DND-41 (cell line): ENCODE measurements around the gene NMRK1.

Experiments
- ATAC-seq: fragments of 200-7000 bp; cut with Tn5 transposase; 3 replicates; pipeline ENCODE4 v1.9.1; 2021; ENCODE audit warnings: low read depth; ENCODE audit not compliant: insufficient read depth
- DNase-seq: peaks from one replicate; pipeline ENCODE4 v3.0.0-alpha.2; 2020
- H2AFZ ChIP-seq: 2 replicates; pipeline ENCODE4 v1.6.0; 2012; ENCODE audit warnings: low read depth, low read length
- H3K27ac ChIP-seq: 2 replicates; pipeline ENCODE4 v1.5.1; 2012; ENCODE audit warnings: low read length, inconsistent platforms
- H3K27me3 ChIP-seq: fragments of 200-600 bp; sonication (generic); 2 replicates; pipeline ENCODE4 v1.6.0; 2012; ENCODE audit warnings: low read length, mild to moderate bottlenecking, inconsistent platforms; ENCODE audit not compliant: insufficient read depth, poor library complexity
- H3K36me3 ChIP-seq: 2 replicates; pipeline ENCODE4 v1.5.1; 2012; ENCODE audit warnings: low read length, inconsistent platforms; ENCODE audit not compliant: insufficient read depth
- H3K4me1 ChIP-seq: 2 replicates; pipeline ENCODE4 v1.5.1; 2012; ENCODE audit warnings: mild to moderate bottlenecking, low read length; ENCODE audit not compliant: insufficient read depth
- H3K4me2 ChIP-seq: 2 replicates; pipeline ENCODE4 v1.6.0; 2012; ENCODE audit warnings: mild to moderate bottlenecking, moderate library complexity, low read length, inconsistent platforms; ENCODE audit not compliant: insufficient read depth
- H3K4me3 ChIP-seq, 2 experiments: fragments of 200-600 bp in 1 of 2; shearing (Covaris generic) in 1 of 2; 2 replicates each; pipeline ENCODE4 v1.5.1; 2012 to 2016; ENCODE audit warnings: inconsistent platforms in 2 of 2, low read length in 2 of 2, mild to moderate bottlenecking in 2 of 2, low read depth in 1 of 2, moderate library complexity in 1 of 2
- H3K79me2 ChIP-seq: 2 replicates; pipeline ENCODE4 v1.6.0; 2012; ENCODE audit warnings: low read length, inconsistent platforms; ENCODE audit not compliant: insufficient read depth
- H3K9ac ChIP-seq: 2 replicates; pipeline ENCODE4 v1.6.0; 2012; ENCODE audit warnings: low read depth, mild to moderate bottlenecking, inconsistent platforms, low read length, moderate library complexity
- H3K9me3 ChIP-seq: 2 replicates; pipeline ENCODE4 v1.5.1; 2012; ENCODE audit warnings: low read length, moderate library complexity, mild to moderate bottlenecking, inconsistent platforms; ENCODE audit not compliant: insufficient read depth, severe bottlenecking
- H4K20me1 ChIP-seq: 2 replicates; pipeline ENCODE4 v1.6.0; 2012; ENCODE audit warnings: low read length; ENCODE audit not compliant: insufficient read depth
- CTCF ChIP-seq: IDR thresholded peaks from 2 replicates; pipeline ENCODE4 v1.5.1; 2012; ENCODE audit warnings: borderline replicate concordance, low read length, moderate library complexity, mild to moderate bottlenecking; ENCODE audit not compliant: poor library complexity, severe bottlenecking; ENCODE audit errors: extremely low read depth
- EZH2 ChIP-seq: IDR thresholded peaks from 3 replicates; pipeline ENCODE4 v1.6.1; 2012; ENCODE audit warnings: borderline replicate concordance, low read depth, mild to moderate bottlenecking, moderate library complexity, low read length, inconsistent platforms; ENCODE audit not compliant: severe bottlenecking

NMRK1 gene

GRCh38 chr9:75067894-75068293 lies 20.1 kb downstream of the NMRK1 start:
- H3K9me3 ChIP-seq: no peaks in the 10 kb centered on the region
- no peaks in the 10 kb centered on the region for H3K36me3 ChIP-seq
- H3K4me3 ChIP-seq: no peak overlapping the region
- TF ChIP-seq CTCF: no peak
- no peak for TF ChIP-seq EZH2
- H3K9ac ChIP-seq: no peak overlapping the region
- no peaks in the 10 kb centered on the region for H3K4me1 ChIP-seq
- H3K27me3 ChIP-seq: no peaks in the 10 kb centered on the region
- no peak overlapping the region for H2AFZ ChIP-seq
- ATAC-seq (no peak), DNase-seq (no peak)
- no peaks in the 10 kb centered on the region for H3K79me2 ChIP-seq
- H3K27ac ChIP-seq: no peak overlapping the region
- no peaks in the 10 kb centered on the region for H4K20me1 ChIP-seq
- H3K4me2 ChIP-seq: no peak overlapping the region

GRCh38 chr9:75065510-75065909 lies 22.4 kb downstream of the NMRK1 start:
- Histone ChIP-seq H2AFZ (no peak overlapping the region), H3K79me2 (no peaks in the 10 kb centered on the region), H3K4me1 (no peaks in the 10 kb centered on the region), H3K9ac (no peak overlapping the region), H3K27ac (no peak overlapping the region), H4K20me1 (no peaks in the 10 kb centered on the region), H3K36me3 (no peaks in the 10 kb centered on the region), H3K27me3 (no peaks in the 10 kb centered on the region), H3K4me2 (no peak overlapping the region), H3K4me3 (no peak overlapping the region), H3K9me3 (no peaks in the 10 kb centered on the region)
- TF ChIP-seq EZH2 (no peak), CTCF (no peak)
- ATAC-seq (no peak), DNase-seq (no peak)

- H3K4me3 ChIP-seq: no peak overlapping the region
- no peaks in the 10 kb centered on the region for H4K20me1 ChIP-seq
- TF ChIP-seq EZH2 (no peak), CTCF (no peak)
- DNase-seq (no peak), ATAC-seq (no peak)
- H3K9ac ChIP-seq: no peak overlapping the region
- H3K4me2 ChIP-seq: no peak overlapping the region
- H3K27me3 ChIP-seq: no peaks in the 10 kb centered on the region
- no peak overlapping the region for H3K27ac ChIP-seq
- no peaks in the 10 kb centered on the region for H3K79me2 ChIP-seq
- no peaks in the 10 kb centered on the region for H3K4me1 ChIP-seq
- no peaks in the 10 kb centered on the region for H3K36me3 ChIP-seq
- no peak overlapping the region for H2AFZ ChIP-seq
- no peaks in the 10 kb centered on the region for H3K9me3 ChIP-seq
Observed at GRCh38 chr9:75064307-75065025, 23.5 kb downstream of the NMRK1 start.
